ENCODE data around the gene UNKL.

UNKL gene

DNA sequence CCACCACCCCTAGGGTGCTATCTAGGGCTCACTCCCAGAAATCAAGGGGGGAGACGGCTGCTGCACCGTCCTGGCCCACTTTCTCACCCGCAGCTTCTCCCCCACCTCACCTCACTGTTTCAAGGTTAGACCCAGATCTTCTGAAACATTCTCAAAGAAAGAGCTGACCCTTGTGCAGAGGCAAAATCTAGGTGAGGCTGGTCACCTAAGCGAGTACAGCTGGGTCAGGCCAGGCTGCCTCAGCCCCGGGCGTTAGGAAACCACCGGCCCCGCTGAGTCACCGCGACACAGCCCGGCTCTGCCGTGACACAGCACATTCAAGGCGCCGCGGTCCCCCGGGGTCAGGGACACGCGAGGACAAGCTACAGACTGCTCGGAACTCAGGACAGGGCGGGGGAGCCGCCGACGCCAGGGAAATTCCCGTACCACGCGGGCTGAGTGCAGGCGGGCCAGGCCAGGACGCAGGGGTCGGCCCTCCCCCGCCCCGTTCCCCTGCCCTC is 35.6 kb downstream of the UNKL start:
- peak in 38 of 51 donors; percentile 1 to 81 (median 46) for DNase-seq

DNA sequence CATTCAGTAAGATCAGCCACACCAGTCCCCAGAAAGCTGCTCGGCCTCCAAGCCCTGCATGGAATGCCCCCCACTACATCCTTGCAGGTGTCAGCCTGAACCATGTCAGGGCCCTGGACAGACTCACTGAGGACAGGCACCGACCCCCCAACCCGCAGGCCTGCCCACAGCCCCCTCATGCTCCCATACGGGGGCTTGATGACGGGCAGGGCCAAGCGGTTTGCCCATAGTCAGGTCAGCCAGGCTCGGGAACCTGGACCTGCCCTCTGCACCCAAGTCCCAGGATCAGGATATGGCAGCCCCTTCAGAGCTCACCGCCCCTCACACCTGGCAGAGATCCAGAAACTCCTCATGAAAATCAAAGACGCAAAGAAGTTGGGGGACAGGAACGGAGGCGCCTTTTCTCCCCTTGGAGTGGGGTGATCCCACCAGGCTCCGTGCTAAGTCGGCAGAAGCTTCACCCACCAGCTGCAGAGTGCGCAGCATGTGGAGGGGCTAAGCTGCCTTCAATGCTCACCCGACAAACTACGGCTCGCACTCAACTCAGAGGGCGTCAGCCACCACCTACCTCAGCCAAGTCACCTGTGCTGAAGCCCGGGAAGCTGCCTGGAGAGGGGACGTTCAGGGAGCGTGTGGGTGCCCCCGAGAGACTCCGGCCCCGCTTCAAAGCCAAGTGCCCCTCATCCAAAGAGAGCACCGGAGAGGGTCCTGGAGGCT is 36.3 kb downstream of the UNKL start:
- DNase-seq, result peak in 1 of 51 donors; percentile 2

DNA sequence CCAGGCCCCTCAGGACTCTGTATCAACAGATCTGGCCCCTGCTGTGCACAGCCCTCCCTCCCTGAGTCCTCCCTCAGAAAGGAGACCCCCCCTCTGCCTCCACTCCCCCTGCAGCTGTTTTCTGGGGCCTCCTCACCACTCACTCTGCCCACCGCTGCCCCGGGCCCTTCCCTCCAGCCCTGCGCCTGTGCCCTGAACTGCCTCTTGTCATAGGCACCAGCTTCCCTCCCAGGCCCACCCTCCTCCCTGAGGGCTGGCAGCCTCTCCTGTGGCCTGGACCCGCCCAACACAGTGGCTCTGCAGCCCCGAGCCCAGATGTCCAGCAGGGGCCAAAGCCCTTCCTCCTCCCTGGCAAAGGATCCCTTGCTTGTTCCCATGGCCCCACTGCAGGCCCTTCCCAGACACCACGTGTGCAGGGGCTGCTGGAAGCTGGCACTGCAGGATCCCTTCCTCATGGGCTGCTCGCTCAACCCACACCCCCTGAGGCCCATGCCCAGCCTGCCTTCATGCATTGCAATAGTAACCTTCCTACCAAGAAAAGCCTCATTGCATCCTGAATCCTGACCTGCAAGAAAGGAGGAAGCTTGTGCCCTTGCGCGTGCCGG is 37.0 kb downstream of the UNKL start:
- DNase-seq, result peak in 42 of 51 donors; percentile 8 to 77 (median 36)

DNA sequence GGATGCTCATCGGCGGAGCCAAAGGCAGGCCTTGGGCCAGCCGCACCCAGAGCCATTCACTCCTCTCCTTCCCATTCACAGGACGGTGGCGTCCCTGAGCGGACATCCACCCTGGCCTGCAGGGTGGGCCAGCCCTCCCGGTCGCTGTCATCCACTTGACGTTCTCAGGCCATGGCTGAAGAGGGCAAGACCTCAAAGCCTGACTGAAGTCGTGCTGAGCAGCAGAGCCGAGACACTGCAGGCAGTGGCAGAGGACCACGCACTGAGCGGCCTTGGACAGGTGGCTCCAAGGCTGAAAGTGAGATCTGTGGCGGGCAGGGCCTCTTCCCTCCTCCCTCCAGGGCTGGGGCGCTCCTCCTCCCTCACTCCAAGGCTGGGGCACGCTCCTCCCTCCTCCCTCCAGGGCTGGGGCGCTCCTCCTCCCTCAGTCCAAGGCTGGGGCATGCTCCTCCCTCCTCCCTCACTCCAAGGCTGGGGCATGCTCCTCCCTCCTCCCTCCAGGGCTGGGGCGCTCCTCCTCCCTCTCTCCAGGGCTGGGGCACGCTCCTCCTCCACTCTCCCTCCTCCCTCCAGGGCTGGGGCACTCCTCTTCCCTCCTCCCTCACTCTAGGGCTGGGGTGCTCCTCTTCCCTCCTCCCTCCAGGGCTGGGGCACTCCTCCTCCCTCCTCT is 38.6 kb downstream of the UNKL start:
- peak in 5 of 51 donors; percentile 5 to 27 (median 18) for DNase-seq

DNA sequence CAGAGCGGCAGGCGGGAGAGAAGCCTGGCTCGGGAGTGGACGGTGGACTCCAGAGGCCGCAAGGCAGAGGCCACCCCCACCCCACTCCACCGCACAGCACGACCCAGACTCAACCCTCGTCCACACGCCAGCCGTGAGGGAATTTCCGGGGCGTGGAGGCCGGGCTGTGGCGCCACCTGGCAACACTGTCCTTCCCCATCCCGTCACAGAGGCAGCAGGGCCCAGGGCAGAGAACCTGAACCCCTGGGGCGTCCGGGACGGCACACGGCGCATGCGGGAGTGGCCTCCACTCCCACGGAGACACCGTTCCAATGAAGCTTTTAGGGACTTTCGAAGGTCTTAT is 39.2 kb downstream of the UNKL start:
- no peak for DNase-seq

DNA sequence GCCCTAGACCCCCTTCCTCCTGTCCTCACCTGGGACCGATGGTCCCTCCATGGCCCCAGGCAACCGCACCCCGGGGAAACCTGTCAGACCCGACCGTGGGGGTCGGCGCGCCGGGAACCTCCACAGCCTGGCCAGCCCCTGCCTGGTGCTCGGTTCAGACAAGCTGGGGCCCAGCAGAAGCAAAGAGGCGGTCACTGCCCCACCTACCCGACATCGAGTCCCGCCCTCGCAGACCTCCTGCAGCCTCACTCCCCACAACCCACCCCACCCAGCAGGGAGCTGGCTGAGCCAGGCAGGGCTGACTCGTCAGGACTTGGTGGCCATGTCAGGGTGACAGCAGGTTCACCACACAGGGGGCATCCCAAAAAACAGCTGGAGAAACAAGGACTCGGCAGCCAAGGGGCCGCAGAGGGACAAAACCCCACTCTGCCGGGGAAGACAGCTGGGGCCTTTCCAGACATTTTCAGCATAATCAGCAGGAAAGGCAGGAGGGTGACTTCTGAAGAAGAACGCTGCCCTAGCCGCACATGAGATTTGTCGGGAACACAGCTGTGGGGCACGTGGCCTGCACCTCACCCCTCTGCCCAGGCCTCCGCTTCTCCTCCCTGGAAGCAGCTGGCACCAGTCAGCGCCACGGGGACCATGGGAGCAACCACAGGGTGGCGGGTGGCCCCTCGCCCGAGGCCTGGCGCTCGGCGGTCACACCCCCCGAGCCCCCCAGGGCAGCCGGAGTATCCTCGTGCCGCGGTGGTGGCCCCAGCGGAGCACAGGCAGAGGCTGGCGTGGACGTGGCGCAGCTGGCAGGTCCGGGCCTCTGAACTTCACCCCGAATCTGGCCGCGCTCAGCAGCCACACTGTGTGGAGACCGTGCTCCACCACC is 39.8 kb downstream of the UNKL start:
- no peak for DNase-seq

DNA sequence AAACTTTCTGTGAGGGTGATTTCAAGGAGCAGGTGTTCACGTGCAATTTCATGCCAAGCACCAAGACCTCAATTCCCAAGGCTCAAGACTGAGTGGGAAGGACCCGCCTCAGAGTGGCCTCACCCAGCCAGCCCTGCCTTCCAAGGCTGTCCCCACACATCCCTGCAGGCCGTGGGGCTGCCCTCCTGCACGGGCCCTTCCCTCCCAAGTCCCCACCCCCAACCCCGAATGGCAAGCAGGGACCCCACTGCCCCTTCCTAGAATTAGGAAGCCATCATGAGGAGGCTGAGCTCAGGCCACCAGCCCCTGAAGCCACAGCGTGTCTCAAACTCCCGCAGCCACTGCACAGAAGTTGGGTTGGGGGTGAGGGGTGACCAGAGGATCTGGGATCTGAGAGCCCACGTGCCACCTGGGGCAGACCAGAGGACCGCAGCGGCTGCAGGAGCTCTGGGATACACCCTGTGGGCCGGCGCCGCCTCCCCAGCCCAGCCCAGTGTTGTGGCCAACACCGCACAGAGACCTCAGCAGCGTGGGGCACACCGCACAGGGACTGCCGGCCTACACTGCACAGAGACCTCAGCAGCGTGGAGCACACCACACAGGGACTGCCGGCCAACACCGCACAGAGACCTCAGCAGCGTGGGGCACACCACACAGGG is 42.1 kb downstream of the UNKL start:
- DNase-seq, result no peak

DNA sequence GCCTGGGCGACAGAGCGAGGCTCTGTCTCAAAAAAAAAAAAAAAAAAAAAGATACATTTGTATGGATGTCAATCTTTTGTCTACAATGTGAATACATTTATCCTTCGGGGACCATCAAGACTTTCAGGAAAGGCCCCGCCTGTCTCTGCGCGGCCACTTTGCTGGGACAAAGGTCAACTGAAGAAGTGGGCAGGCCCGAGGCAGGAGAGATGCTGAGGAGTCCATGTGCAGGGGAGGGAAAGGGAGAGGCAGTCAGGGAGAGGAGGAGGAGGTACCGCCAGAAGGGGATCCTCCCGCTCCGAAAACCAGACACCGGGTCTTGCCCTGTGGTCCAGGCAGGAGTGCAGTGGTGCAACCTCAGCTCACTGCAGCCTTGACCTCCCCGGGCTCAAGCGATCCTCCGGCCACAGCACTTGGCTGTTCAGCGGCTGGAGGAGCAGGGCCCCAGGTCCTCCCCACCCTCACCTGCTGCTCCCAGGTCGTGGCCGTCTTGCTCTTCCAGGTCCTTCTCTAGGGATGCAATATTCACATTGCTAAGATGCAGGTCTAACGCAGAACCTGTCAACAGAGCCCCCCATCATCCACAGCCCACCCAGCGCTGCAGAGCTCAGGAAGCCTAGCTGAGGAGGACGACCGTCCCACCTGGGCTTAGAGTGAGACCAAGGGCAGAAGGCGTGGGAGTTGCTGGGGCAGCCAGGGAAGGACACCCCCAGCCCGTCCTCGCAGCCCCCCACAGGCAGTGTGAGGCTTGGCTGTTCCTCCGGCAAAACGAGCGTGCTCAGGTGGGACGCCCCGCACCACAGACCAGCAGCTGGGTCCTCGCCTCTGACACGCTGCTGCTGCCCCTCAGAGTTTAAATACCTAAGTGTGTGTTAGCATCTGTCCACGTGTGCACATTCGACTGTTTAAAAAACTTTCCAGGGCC is 43.2 kb downstream of the UNKL start:
- DNase-seq, result no peak

DNA sequence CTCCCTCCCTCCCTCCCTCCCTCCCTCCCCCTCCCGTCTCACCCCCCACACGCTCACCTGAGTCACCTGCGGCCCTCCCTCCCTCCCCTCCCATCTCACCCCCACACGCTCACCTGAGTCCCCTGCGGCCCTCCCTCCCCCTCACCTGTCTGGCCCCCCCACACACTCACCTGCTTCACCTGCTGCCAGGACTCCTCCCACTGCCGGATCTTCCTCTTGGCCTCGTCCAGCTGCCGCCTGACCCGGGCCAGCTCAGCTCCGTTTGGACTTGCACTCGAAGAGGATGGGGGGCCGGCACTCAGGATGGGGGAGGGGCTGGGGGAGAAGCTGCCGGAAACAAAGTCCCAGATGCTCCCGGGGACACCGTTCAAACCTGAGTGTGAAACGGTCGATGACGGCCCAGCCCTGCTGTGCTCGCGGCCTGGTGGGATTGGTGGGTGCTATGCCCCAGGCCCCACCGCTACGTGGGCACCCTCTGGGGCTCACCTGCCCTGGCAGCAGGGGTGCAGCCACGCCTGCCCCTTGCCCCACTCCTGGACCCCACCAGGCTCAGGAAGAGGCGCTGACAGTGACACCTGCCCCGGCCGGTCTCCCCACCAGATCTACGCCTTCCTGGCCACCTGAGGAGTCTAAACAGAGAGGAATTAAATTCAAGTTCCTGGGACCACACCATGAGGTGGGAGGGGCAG is 46.9 kb downstream of the UNKL start:
- no peak for DNase-seq

DNA sequence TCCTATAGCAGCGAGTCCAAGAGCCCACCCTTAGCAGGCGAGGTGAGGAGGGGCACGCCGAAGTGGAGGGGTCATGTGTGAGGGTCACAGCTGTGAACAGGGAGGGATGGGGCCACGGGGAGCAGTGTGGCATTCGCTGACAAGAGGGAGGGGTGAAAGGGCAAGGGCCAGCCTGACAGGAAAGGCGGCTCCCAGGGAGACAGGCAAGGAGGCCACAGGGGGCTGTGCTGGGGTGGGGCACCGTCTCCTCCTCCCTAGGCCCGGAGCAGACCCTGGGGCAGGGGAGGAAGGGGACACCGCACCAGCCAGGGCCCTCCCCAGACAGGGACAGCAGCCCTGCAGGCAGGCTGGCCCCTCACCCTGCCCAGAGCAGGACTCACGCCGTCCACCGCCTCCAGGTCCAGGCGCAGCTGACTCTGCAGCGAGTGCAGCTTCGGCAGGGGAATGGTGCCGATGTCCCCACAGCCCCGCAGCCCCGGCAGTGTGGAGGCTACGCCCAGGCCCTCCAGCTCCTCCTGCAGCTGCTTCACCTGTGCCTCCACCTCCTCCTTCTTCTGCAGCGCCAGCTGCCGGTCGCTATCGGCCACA is 47.7 kb downstream of the UNKL start:
- no peak for DNase-seq

DNA sequence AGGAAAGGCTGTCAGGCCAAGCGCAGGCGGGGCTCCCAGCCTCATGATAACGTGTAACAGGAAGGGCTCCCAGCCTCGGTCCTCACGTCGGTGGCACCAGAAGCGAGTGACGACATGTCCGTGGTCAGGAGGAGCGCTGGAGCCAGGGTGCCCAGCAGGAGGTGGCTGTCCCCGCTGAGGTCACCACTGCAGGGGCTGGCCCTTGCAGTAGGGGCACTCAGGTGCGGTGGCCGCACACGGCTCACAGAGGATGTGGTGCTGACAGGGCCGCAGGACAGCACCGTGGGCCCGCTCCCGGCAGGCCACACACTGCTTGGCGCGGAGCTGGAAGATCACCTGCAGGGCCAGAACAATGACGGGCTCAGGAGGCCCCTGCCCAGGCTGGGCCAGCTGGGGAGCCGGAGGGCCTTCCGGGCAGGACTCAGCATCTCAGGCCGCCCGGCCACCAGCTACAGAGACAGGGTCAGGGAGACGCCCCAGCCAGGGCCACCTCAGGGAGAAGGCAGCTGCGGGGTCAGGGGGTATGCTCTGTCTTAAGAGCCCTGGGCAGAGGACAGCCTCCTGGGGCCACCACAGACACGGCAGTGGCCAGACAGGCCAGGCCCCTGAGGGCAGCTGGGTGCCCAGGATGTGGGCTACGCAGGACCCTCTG is 48.3 kb downstream of the UNKL start:
- DNase-seq, result no peak

DNA sequence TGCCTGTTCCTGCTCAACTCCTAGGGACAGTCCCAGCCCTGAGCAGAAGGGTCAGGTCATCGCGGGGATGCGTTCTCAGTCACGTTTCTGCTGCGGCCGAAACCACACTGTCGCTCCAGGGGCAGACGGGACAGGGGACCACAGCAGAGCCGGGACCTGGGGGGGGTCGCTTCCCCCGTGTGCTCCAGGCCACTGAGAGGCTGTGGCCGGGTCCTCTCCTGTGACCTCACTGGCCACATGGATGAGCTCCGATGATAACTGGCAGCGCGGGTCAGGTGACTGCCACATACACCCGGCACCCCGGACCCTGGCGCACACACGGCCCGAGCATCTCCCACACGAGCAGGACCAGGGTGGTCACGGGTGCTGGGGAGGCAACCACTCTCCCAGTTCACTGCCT is 50.0 kb downstream of the UNKL start:
- DNase-seq, result no peak

DNA sequence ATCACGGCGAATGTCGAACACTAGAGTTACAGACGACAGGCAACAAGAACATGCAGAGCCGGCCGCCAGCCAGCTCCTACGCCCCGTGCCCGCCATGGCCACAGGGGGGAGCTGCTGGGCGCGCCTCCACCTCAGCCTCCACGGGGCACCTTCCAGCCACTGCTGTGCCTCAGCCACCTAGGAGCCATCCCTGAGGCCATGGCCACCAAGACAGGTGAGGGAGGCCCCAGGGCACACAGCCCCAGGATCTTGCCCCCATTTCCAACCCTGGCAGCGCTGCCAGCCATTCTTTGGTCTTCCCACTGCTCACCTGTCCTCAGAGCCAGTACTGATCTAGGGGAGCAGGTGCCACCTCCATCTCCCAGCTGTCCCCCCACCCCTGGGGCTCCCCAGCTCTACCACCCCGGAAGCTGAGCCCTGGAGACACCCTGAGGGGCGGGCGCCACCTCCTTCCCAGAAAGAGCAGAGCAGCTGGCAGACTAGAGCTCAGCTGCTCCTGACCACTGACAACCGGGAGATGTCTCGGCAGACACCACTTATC is 50.9 kb downstream of the UNKL start:
- DNase-seq, result peak in 10 of 51 donors; percentile 9 to 47 (median 18)

DNA sequence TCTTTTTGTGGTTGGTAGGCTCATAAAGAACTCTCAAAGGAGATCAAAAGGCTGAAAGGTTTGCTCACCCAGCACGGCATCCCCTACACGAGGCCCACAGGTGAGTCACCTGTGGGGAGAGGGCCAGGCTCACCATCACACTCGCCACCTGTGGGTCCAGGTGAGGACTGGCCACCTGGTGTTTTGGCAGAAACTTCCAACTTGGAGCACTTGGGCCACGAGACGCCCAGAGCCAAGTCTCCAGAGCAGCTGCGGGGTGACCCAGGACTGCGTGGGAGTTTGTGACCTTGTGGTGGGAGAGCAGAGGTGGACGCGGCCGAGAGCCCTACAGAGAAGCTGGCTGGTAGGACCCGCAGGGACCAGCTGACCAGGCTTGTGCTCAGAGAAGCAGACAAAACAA is 51.7 kb downstream of the UNKL start:
- no peak for DNase-seq

DNA sequence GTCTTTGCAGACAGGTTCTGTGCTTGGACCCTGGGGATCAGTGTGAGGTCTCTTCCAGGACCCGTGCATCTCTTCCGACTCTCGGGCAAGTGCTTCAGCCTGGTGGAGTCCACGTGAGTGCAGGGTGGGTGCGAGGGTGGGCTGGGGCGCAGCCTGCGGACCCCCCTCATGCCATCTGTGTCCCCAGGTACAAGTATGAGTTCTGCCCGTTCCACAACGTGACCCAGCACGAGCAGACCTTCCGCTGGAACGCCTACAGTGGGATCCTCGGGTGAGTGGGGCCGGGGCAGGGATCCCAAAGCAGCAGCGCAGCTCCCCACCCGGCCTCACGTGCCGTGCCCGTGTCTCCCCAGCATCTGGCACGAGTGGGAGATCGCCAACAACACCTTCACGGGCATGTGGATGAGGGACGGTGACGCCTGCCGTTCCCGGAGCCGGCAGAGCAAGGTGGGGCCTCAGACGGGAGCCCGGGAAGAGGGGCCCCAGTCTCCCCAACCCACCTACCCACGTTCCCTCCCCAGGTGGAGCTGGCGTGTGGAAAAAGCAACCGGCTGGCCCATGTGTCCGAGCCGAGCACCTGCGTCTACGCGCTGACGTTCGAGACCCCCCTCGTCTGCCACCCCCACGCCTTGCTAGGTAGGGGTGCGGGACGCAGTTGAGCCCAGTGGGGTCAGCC is 52.7 kb downstream of the UNKL start:
- DNase-seq, result no peak

DNA sequence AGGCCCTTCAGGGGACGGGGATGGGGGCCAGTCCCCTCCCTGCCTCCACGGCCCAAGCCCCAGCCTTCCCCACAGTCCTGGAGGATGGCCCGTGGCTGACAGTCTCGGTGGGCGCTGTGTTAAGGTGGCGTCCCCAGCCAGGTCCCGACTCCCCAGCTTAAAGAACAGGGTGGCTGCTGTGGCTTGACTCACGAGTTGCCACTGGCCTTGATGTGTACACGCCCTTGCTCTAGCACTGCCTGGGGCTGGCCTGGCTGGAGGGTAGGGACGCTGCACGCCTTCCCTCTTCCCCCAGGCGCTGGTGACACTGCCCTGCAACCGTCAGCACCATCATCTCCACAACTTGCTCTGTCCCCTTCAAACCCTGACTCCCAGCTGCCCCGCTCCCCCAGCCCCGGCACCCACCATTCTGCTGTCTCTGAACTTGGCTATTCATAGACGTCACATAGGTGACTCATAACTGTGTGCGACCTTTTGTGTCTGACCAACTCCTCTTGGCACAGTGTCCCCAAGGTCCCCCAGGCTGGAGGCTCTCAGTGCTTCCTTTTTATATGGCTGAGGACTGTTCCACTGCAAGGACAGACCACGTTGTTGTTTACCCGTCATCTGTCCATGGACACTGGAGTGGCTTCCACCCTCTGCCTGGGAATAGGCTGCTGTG is 56.5 kb downstream of the UNKL start:
- DNase-seq, result no peak
